Loucy (cell line): ENCODE data around the gene CEP112.

ENCODE experiments used
- H2AFZ ChIP-seq: fragments of 200-600 bp; sonication (generic); 2 replicates; pipeline ENCODE4 v1.6.0; 2016; ENCODE audit warnings: antibody characterized with exemption, mild to moderate bottlenecking, low read length, moderate library complexity
- H3F3A ChIP-seq: fragments of 200-600 bp; 2 replicates; pipeline ENCODE4 v1.6.0; 2016; ENCODE audit warnings: antibody characterized with exemption, low read depth, mild to moderate bottlenecking
- H3K27me3 ChIP-seq: fragments of 200-600 bp; sonication (generic); 2 replicates; pipeline ENCODE4 v1.6.1; 2014; ENCODE audit warnings: low read length, mild to moderate bottlenecking; ENCODE audit not compliant: insufficient read depth, poor library complexity, severe bottlenecking
- H3K36me3 ChIP-seq: fragments of 200-600 bp; sonication (generic); 2 replicates; pipeline ENCODE4 v1.6.1; 2016; ENCODE audit warnings: low read length; ENCODE audit not compliant: insufficient read depth
- H3K4me1 ChIP-seq: fragments of 200-600 bp; sonication (generic); 2 replicates; pipeline ENCODE4 v1.5.1; 2014; ENCODE audit warnings: low read length, mild to moderate bottlenecking; ENCODE audit not compliant: insufficient read depth, poor library complexity, severe bottlenecking
- H3K4me2 ChIP-seq: fragments of 200-600 bp; sonication (generic); 2 replicates; pipeline ENCODE4 v1.6.0; 2014; ENCODE audit warnings: antibody characterized with exemption, low read length, low read depth, mild to moderate bottlenecking; ENCODE audit not compliant: poor library complexity, severe bottlenecking
- H3K4me3 ChIP-seq: fragments of 200-600 bp; sonication (generic); 2 replicates; pipeline ENCODE4 v1.5.1; 2014; ENCODE audit warnings: low read length, mild to moderate bottlenecking, mixed read lengths; ENCODE audit not compliant: poor library complexity, severe bottlenecking
- H3K79me2 ChIP-seq: fragments of 200-600 bp; sonication (generic); 2 replicates; pipeline ENCODE4 v1.6.1; 2014; ENCODE audit warnings: low read length; ENCODE audit not compliant: insufficient read depth
- H3K9ac ChIP-seq: fragments of 200-600 bp; sonication (generic); 2 replicates; pipeline ENCODE4 v1.6.0; 2014; ENCODE audit warnings: mild to moderate bottlenecking, low read depth, low read length, moderate library complexity; ENCODE audit not compliant: poor library complexity, severe bottlenecking
- H3K9me2 ChIP-seq: fragments of 200-600 bp; sonication (generic); replicated peaks from 2 replicates; pipeline ENCODE4 v1.6.1; 2016; ENCODE audit warnings: low read depth, low read length, mixed read lengths
- H3K9me3 ChIP-seq: fragments of 200-600 bp; sonication (generic); 2 replicates; pipeline ENCODE4 v1.6.1; 2014; ENCODE audit warnings: mild to moderate bottlenecking, antibody characterized with exemption, low read length, low read depth; ENCODE audit not compliant: insufficient read depth
- H4K20me1 ChIP-seq: fragments of 200-600 bp; sonication (generic); 2 replicates; pipeline ENCODE4 v1.6.0; 2014; ENCODE audit warnings: antibody characterized with exemption, low read length, mild to moderate bottlenecking; ENCODE audit not compliant: insufficient read depth, poor library complexity, severe bottlenecking
- CTCF ChIP-seq: fragments of 200-600 bp; sonication (generic); conservative IDR thresholded peaks from 2 replicates; pipeline ENCODE4 v1.5.1; 2014; ENCODE audit warnings: mild to moderate bottlenecking, antibody characterized with exemption, low read length
- EZH2phosphoT487 ChIP-seq: fragments of 200-600 bp; IDR thresholded peaks from 2 replicates; pipeline ENCODE4 v1.6.1; 2018; ENCODE audit warnings: antibody characterized with exemption, mild to moderate bottlenecking, moderate library complexity, borderline replicate concordance

Gene CEP112

GRCh38 chr17:65750166-65750565, 441.8 kb downstream of the CEP112 start:
- Histone ChIP-seq H4K20me1 (no peaks in the 10 kb centered on the region), H2AFZ (no peak overlapping the region), H3K27me3 (no peaks in the 10 kb centered on the region), H3K79me2 (no peaks in the 10 kb centered on the region), H3K4me3 (no peak overlapping the region), H3K36me3 (no peaks in the 10 kb centered on the region), H3K4me1 (peaks cover 9% of the 10 kb centered on the region), H3K9me3 (no peaks in the 10 kb centered on the region), H3F3A (no peaks in the 10 kb centered on the region), H3K9ac (no peak overlapping the region), H3K9me2 (no peaks in the 10 kb centered on the region), H3K4me2 (no peak overlapping the region)
- no peak for TF ChIP-seq EZH2phosphoT487
- TF ChIP-seq CTCF: no peak

GRCh38 chr17:65749479-65749878, 442.5 kb downstream of the CEP112 start:
- Histone ChIP-seq H3K9ac (no peak overlapping the region), H3K9me2 (no peaks in the 10 kb centered on the region), H3K36me3 (no peaks in the 10 kb centered on the region), H3K4me3 (no peak overlapping the region), H3K9me3 (no peaks in the 10 kb centered on the region), H3K4me2 (no peak overlapping the region), H4K20me1 (no peaks in the 10 kb centered on the region), H3K79me2 (no peaks in the 10 kb centered on the region), H3K27me3 (no peaks in the 10 kb centered on the region), H3F3A (no peaks in the 10 kb centered on the region), H3K4me1 (peaks cover 9% of the 10 kb centered on the region), H2AFZ (no peak overlapping the region)
- no peak for TF ChIP-seq CTCF
- TF ChIP-seq EZH2phosphoT487: no peak

GRCh38 chr17:65745241-65745640, 446.7 kb downstream of the CEP112 start:
- Histone ChIP-seq H3F3A (no peaks in the 10 kb centered on the region), H2AFZ (no peak overlapping the region), H3K9me3 (no peaks in the 10 kb centered on the region), H3K4me3 (no peak overlapping the region), H3K36me3 (no peaks in the 10 kb centered on the region), H4K20me1 (no peaks in the 10 kb centered on the region), H3K9ac (no peak overlapping the region), H3K79me2 (no peaks in the 10 kb centered on the region), H3K4me2 (no peak overlapping the region), H3K27me3 (no peaks in the 10 kb centered on the region), H3K9me2 (no peaks in the 10 kb centered on the region), H3K4me1 (peaks cover under 1% of the 10 kb centered on the region)
- TF ChIP-seq EZH2phosphoT487 (no peak), CTCF (no peak)
